Neural cell (in vitro differentiated cells): ENCODE results near the gene TMEM247. TPM values are rescaled to one million over a fixed set of nuclear protein-coding genes. Genes with fewer than 3 reads are reported as not detected.

ENCODE experiments used
- H2AFZ ChIP-seq: fragments of 200-600, 300-800 bp; sonication (generic), shearing (Covaris generic); 2 replicates; pipeline ENCODE4 v1.6.0; 2014; ENCODE audit warnings: low read depth, mild to moderate bottlenecking, antibody characterized with exemption, low read length, moderate library complexity
- H3F3A ChIP-seq: fragments of 200-600 bp; shearing (Covaris generic); 2 replicates; pipeline ENCODE4 v1.6.1; 2016; ENCODE audit warnings: mild to moderate bottlenecking, moderate library complexity, mixed read lengths, antibody characterized with exemption, low read length; ENCODE audit not compliant: insufficient read depth, poor library complexity, severe bottlenecking
- H3K27ac ChIP-seq: fragments of 200-600, 300-800 bp; sonication (generic), shearing (Covaris generic); 2 replicates; pipeline ENCODE4 v1.5.1; 2014; ENCODE audit warnings: mild to moderate bottlenecking, low read length, moderate library complexity
- H3K27me3 ChIP-seq: fragments of 300-800, 200-600 bp; sonication (generic), shearing (Covaris generic); 2 replicates; pipeline ENCODE4 v1.6.0; 2014; ENCODE audit warnings: mild to moderate bottlenecking, low read depth, low read length, moderate library complexity; ENCODE audit not compliant: insufficient read depth
- H3K36me3 ChIP-seq: fragments of 300-800, 200-600 bp; sonication (generic), shearing (Covaris generic); 2 replicates; pipeline ENCODE4 v1.5.1; 2014; ENCODE audit warnings: mild to moderate bottlenecking, antibody characterized with exemption, low read length, moderate library complexity; ENCODE audit not compliant: insufficient read depth
- H3K4me2 ChIP-seq: fragments of 300-800, 200-600 bp; sonication (generic), shearing (Covaris generic); 2 replicates; pipeline ENCODE4 v1.6.0; 2014; ENCODE audit warnings: mild to moderate bottlenecking, low read length
- H3K4me3 ChIP-seq: fragments of 300-800, 200-600 bp; sonication (generic), shearing (Covaris generic); 2 replicates; pipeline ENCODE4 v1.5.1; 2014; ENCODE audit warnings: mild to moderate bottlenecking, low read length, moderate library complexity
- H3K79me2 ChIP-seq: fragments of 200-600 bp; shearing (Covaris generic); replicated peaks from 2 replicates; pipeline ENCODE4 v1.6.0; 2014; ENCODE audit warnings: mild to moderate bottlenecking, low read length, moderate library complexity; ENCODE audit not compliant: insufficient read depth
- H3K9ac ChIP-seq: fragments of 300-800, 200-600 bp; sonication (generic), shearing (Covaris generic); 2 replicates; pipeline ENCODE4 v1.6.1; 2016; ENCODE audit warnings: mild to moderate bottlenecking, low read length, mixed read lengths
- H3K9me2 ChIP-seq: fragments of 200-600 bp; shearing (Covaris generic); 2 replicates; pipeline ENCODE4 v1.6.1; 2016; ENCODE audit warnings: mild to moderate bottlenecking, low read length, mixed read lengths; ENCODE audit not compliant: insufficient read depth
- H3K9me3 ChIP-seq: fragments of 200-600, 300-800 bp; sonication (generic), shearing (Covaris generic); 2 replicates; pipeline ENCODE4 v1.6.1; 2016; ENCODE audit warnings: mild to moderate bottlenecking, mixed run types, low read length, moderate library complexity, mixed read lengths
- H4K20me1 ChIP-seq: fragments of 200-600 bp; shearing (Covaris generic); 2 replicates; pipeline ENCODE4 v1.6.1; 2016; ENCODE audit warnings: mild to moderate bottlenecking, mixed run types; ENCODE audit not compliant: insufficient read depth
- CTCF ChIP-seq: fragments of 450-650 bp; IDR thresholded peaks from 2 replicates; pipeline ENCODE4 v1.5.1; 2014; ENCODE audit warnings: antibody characterized with exemption, mild to moderate bottlenecking, moderate library complexity; ENCODE audit not compliant: poor library complexity, severe bottlenecking
- EP300 ChIP-seq: fragments of 450-650 bp; conservative IDR thresholded peaks from 2 replicates; pipeline ENCODE4 v1.6.1; 2014; ENCODE audit warnings: antibody characterized with exemption, mild to moderate bottlenecking, moderate library complexity; ENCODE audit not compliant: poor library complexity, severe bottlenecking
- EZH2 ChIP-seq: fragments of 200-600, 300-800 bp; shearing (Covaris generic), sonication (generic); IDR thresholded peaks from 2 replicates; pipeline ENCODE4 v1.6.1; 2014; ENCODE audit warnings: antibody characterized with exemption, low read length, borderline replicate concordance, mild to moderate bottlenecking; ENCODE audit not compliant: insufficient read depth, poor library complexity, severe bottlenecking
- MXI1 ChIP-seq: fragments of 450-650 bp; conservative IDR thresholded peaks from 2 replicates; pipeline ENCODE4 v1.6.1; 2014; ENCODE audit warnings: antibody characterized with exemption, mild to moderate bottlenecking; ENCODE audit not compliant: poor library complexity, severe bottlenecking
- POLR2AphosphoS5 ChIP-seq: IDR thresholded peaks from 2 replicates; pipeline ENCODE4 v1.6.1; 2012
- RAD21 ChIP-seq: fragments of 450-650 bp; conservative IDR thresholded peaks from 2 replicates; pipeline ENCODE4 v1.6.1; 2014; ENCODE audit warnings: antibody characterized with exemption, mild to moderate bottlenecking, moderate library complexity
- REST ChIP-seq: IDR thresholded peaks from 2 replicates; pipeline ENCODE4 v1.6.1; 2012; ENCODE audit warnings: borderline replicate concordance
- SMC3 ChIP-seq: fragments of 450-650 bp; conservative IDR thresholded peaks from 2 replicates; pipeline ENCODE4 v1.6.1; 2014; ENCODE audit warnings: antibody characterized with exemption, mild to moderate bottlenecking, moderate library complexity; ENCODE audit not compliant: poor library complexity
- TAF1 ChIP-seq: IDR thresholded peaks from 2 replicates; pipeline ENCODE4 v1.6.1; 2012; ENCODE audit warnings: low read depth
- polyA plus RNA-seq: library from polyadenylated mRNA; depleted of rRNA; stranded (reverse); fragments of >200 nt; gene quantifications from 2 replicates; pipeline ENCODE4 v1.2.3, GENCODE V29; 2014

Gene TMEM247
- polyA plus RNA-seq, 1 donor from 2014 or later = not detected

- H3K4me3 ChIP-seq = no peak overlapping the region
- H4K20me1 ChIP-seq = no peaks in the 10 kb centered on the region
- H3F3A ChIP-seq = no peaks in the 10 kb centered on the region
- H3K36me3 ChIP-seq = no peaks in the 10 kb centered on the region
- no peaks in the 10 kb centered on the region for H3K9me2 ChIP-seq
- H3K79me2 ChIP-seq = no peaks in the 10 kb centered on the region
- H2AFZ ChIP-seq = no peak overlapping the region
- no peak overlapping the region for H3K27ac ChIP-seq
- no peak overlapping the region for H3K4me2 ChIP-seq
- H3K9me3 ChIP-seq = no peaks in the 10 kb centered on the region
- H3K27me3 ChIP-seq = no peaks in the 10 kb centered on the region
- no peak overlapping the region for H3K9ac ChIP-seq
- TF ChIP-seq REST (no peak), POLR2AphosphoS5 (no peak), RAD21 (no peak), EP300 (no peak), CTCF (no peak), EZH2 (no peak), TAF1 (no peak)
These were observed 31.3 kb upstream of the TMEM247 start for GRCh38 chr2:46448111-46448510.

GRCh38 chr2:46448641-46449040, 30.7 kb upstream of the TMEM247 start:
- TF ChIP-seq SMC3 = no peak
- no peak for TF ChIP-seq TAF1
- TF ChIP-seq MXI1 = no peak
- TF ChIP-seq EZH2 = no peak
- TF ChIP-seq CTCF = no peak
- no peak for TF ChIP-seq POLR2AphosphoS5
- TF ChIP-seq REST = no peak
- TF ChIP-seq RAD21 = no peak
- no peak for TF ChIP-seq EP300

More at GRCh38 chr2:46448641-46449040, 30.7 kb upstream of the TMEM247 start:
- Histone ChIP-seq H3K27me3 (no peaks in the 10 kb centered on the region), H3K9me3 (no peaks in the 10 kb centered on the region), H3K4me3 (no peak overlapping the region), H3F3A (no peaks in the 10 kb centered on the region), H3K79me2 (no peaks in the 10 kb centered on the region), H2AFZ (no peak overlapping the region), H3K4me2 (no peak overlapping the region), H3K9me2 (no peaks in the 10 kb centered on the region), H3K9ac (no peak overlapping the region), H3K36me3 (no peaks in the 10 kb centered on the region), H4K20me1 (no peaks in the 10 kb centered on the region), H3K27ac (no peak overlapping the region)
